Globus pallidus (tissue), 1 donor: ENCODE measurements around the gene SPACA7.
A peak's percentile ranks its signal among the peaks of the same experiment; 100 is the strongest.
"Not testable (repeated sequence)": the region's sequence is repeated elsewhere in the genome, so short reads cannot be mapped to it uniquely, and the experiment has no call there.

ENCODE experiments used
- DNase-seq: peaks from one replicate; pipeline ENCODE4 v3.0.0-alpha.2; 2015; ENCODE audit warnings: low spot score

Gene SPACA7

GRCh38 chr13:112424098-112424497 lies 47.9 kb downstream of the SPACA7 start:
- DNase-seq, result no peak

- no peak for DNase-seq
Measured at GRCh38 chr13:112428704-112429103, 52.5 kb downstream of the SPACA7 start.

- no peak for DNase-seq
Measured at GRCh38 chr13:112431734-112432133, 55.6 kb downstream of the SPACA7 start.

- not testable (repeated sequence) for DNase-seq
Measured at GRCh38 chr13:112432734-112433133, 56.6 kb downstream of the SPACA7 start.

GRCh38 chr13:112433517-112433916 lies 57.4 kb downstream of the SPACA7 start:
- DNase-seq, result not testable (repeated sequence)

GRCh38 chr13:112434032-112434431 lies 57.9 kb downstream of the SPACA7 start:
- no peak for DNase-seq

- DNase-seq, result no peak
Measured at GRCh38 chr13:112434937-112435523, 58.9 kb downstream of the SPACA7 start.

GRCh38 chr13:112435973-112436372 lies 59.8 kb downstream of the SPACA7 start:
- no peak for DNase-seq

- no peak for DNase-seq
Measured at GRCh38 chr13:112438094-112438493, 61.9 kb downstream of the SPACA7 start.

GRCh38 chr13:112438515-112438914 lies 62.4 kb downstream of the SPACA7 start:
- no peak for DNase-seq

- DNase-seq, result no peak
Measured at GRCh38 chr13:112441226-112441625, 65.1 kb downstream of the SPACA7 start.

- DNase-seq, result no peak
Measured at GRCh38 chr13:112441779-112442310, 65.7 kb downstream of the SPACA7 start.

- no peak for DNase-seq
Measured at GRCh38 chr13:112442483-112443090, 66.4 kb downstream of the SPACA7 start.

GRCh38 chr13:112443191-112443994 lies 67.2 kb downstream of the SPACA7 start:
- DNase-seq, result no peak

- peak; percentile 39 for DNase-seq
Measured at GRCh38 chr13:112443995-112444311, 67.8 kb downstream of the SPACA7 start.

- DNase-seq, result no peak
Measured at GRCh38 chr13:112444416-112445399, 68.6 kb downstream of the SPACA7 start.

GRCh38 chr13:112445411-112446271 lies 69.5 kb downstream of the SPACA7 start:
- DNase-seq, result no peak

GRCh38 chr13:112446347-112446861 lies 70.2 kb downstream of the SPACA7 start:
- DNase-seq, result no peak

- no peak for DNase-seq
Measured at GRCh38 chr13:112446867-112447266, 70.7 kb downstream of the SPACA7 start.

- DNase-seq, result no peak
Measured at GRCh38 chr13:112447306-112447705, 71.2 kb downstream of the SPACA7 start.
